ENCODE results near the gene STX18.
"Not testable (repeated sequence)": the region's sequence is repeated elsewhere in the genome, so short reads cannot be mapped to it uniquely, and the experiment has no call there.

The STX18 gene

DNA sequence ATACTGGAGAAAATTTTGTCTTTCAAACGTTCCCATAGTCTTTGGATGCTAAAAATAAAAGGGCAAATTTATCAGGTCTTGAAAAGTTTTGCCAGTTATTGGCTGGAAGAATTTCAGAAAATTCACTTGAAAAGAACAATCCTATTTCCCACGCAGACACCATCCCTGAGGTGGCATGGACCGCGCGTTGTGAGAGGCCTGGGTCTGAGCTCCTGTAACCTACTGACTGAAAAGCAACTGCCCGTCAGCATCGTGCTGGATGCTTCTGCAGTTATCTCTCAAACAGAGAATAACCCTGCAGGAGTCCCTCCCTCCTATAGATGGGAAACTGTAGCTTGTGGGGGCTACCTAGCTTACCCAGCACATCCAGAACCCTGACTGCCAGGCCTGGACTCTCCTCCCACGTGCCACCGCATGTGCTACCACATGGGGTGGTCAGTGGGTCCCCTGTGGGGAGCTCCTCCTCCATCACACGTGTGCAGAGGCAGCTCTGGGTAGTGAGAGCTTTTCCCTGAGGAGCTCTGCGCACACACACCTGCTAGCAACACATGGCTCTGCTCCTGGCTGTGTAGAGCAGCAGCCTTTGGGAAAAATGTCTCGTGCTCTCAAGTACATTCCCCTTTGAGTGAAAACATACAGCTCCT is 118.9 kb downstream of the STX18 start:
- DNase-seq: no peak
- no peaks in the 10 kb centered on the region for H3K27me3 ChIP-seq (ENCODE audit: insufficient read depth, low read depth, severe bottlenecking)
- TF ChIP-seq, protein P1, sequence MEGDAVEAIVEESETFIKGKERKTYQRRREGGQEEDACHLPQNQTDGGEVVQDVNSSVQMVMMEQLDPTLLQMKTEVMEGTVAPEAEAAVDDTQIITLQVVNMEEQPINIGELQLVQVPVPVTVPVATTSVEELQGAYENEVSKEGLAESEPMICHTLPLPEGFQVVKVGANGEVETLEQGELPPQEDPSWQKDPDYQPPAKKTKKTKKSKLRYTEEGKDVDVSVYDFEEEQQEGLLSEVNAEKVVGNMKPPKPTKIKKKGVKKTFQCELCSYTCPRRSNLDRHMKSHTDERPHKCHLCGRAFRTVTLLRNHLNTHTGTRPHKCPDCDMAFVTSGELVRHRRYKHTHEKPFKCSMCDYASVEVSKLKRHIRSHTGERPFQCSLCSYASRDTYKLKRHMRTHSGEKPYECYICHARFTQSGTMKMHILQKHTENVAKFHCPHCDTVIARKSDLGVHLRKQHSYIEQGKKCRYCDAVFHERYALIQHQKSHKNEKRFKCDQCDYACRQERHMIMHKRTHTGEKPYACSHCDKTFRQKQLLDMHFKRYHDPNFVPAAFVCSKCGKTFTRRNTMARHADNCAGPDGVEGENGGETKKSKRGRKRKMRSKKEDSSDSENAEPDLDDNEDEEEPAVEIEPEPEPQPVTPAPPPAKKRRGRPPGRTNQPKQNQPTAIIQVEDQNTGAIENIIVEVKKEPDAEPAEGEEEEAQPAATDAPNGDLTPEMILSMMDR (IDR thresholded peaks at IDR 0.05; ENCODE audit: low read depth, low read length): no peak

DNA sequence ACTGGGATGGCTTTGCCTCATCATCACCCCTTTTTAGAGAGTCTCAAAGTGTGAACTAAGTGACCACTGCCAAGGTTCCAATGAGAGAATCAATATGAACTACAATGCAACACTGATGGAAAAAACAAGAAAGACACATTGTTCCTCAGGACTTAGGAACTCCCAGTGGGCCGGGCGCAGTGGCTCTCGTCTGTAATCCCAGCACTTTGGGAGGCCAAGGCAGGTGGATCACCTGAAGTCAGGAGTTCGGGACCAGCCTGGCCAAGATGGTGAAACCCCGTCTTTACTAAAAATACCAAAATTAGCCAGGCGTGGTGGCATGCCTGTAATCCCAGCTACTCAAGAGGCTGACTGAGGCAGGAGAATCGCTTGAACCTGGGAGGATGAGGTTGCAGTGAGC is 119.7 kb downstream of the STX18 start:
- DNase-seq; H3K27ac ChIP-seq; H3K27me3 ChIP-seq (ENCODE audit: insufficient read depth, low read depth, severe bottlenecking); H3K4me3 ChIP-seq (ENCODE audit: low read depth, low read length); H3K9me3 ChIP-seq (ENCODE audit: severe bottlenecking): not testable (repeated sequence)
- peaks cover 32% of the 10 kb centered on the region for H3K36me3 ChIP-seq

More for the DNA sequence above, 118.9 kb downstream of the STX18 start:
- Histone ChIP-seq H3K36me3 (peaks cover 32% of the 10 kb centered on the region), H3K27ac (no peak overlapping the region), H3K4me3 (ENCODE audit: low read depth, low read length) (no peak overlapping the region), H3K9me3 (ENCODE audit: severe bottlenecking) (no peaks in the 10 kb centered on the region)

DNA sequence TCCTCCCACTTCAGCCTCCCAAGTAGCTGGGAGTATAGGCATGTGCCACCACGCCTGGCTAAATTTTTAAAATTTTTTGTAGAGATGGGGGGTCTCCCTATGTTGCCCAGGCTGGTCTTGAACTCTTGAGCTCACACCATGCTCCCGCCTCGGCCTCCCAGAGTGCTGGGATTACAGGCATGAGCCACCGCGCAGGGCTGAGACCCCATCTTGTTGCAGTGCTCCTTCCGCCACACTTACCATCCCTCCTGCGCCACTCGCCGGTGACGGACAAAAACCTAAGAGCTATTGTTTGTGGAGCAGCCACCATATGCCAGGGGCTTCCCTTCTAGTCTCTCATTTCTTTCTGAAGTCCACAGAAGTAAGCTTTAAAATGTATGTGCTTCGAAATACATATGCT is 120.5 kb downstream of the STX18 start:
- Histone ChIP-seq H3K9me3 (ENCODE audit: severe bottlenecking) (no peaks in the 10 kb centered on the region), H3K4me3 (ENCODE audit: low read depth, low read length) (no peak overlapping the region), H3K36me3 (peaks cover 32% of the 10 kb centered on the region), H3K27ac (no peak overlapping the region), H3K27me3 (ENCODE audit: insufficient read depth, low read depth, severe bottlenecking) (no peaks in the 10 kb centered on the region)
- DNase-seq: no peak
- TF ChIP-seq, protein P1 (IDR thresholded peaks at IDR 0.05; ENCODE audit: low read depth, low read length): no peak

DNA sequence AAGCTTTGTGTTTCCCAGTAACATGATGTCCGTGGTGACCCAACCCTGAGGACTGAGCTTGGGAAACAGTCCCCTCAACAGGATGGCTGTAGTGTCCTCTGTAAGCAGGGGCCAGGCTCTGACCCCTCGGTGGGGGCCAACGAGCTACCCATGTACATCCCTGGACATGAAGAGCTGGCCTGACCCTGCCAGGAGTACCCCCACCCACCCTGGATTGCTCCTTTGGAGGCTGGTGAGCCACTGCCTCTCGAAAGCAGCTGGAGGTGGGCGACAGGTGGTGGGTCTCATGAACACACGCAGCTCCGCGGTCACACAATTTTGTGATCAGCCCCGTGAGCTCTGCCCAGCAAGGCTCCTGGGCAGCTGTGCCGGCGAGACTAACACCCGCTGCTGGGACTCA is 121.4 kb downstream of the STX18 start:
- H3K27me3 ChIP-seq (ENCODE audit: insufficient read depth, low read depth, severe bottlenecking): no peaks in the 10 kb centered on the region
- DNase-seq: no peak
- no peak overlapping the region for H3K4me3 ChIP-seq (ENCODE audit: low read depth, low read length)
- TF ChIP-seq, protein P1 (IDR thresholded peaks at IDR 0.05; ENCODE audit: low read depth, low read length): no peak
- no peak overlapping the region for H3K27ac ChIP-seq
- H3K9me3 ChIP-seq (ENCODE audit: severe bottlenecking): no peaks in the 10 kb centered on the region
- peaks cover 32% of the 10 kb centered on the region for H3K36me3 ChIP-seq

DNA sequence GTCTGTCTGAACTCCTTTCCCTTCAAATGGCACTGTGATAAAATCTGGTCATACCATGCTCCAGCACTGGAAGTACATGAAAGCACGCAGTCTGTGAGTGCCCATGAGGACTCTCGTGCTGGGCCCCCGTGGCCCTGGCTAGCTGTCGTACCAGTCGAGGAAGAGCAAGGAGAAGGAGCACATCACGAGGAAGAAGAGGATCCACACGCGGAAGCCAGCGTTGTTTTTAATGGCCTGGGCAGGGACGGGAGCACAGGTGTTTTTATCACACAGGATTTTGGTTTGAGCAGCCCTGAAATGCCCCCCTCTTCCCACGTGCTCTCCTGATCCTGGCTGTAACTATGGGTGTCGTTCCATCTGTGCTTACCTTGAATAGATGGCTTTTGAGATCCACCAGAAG is 122.0 kb downstream of the STX18 start:
- Histone ChIP-seq H3K36me3 (peaks cover 32% of the 10 kb centered on the region), H3K27ac (no peak overlapping the region), H3K4me3 (ENCODE audit: low read depth, low read length) (no peak overlapping the region), H3K27me3 (ENCODE audit: insufficient read depth, low read depth, severe bottlenecking) (no peaks in the 10 kb centered on the region), H3K9me3 (ENCODE audit: severe bottlenecking) (no peaks in the 10 kb centered on the region)
- no peak for DNase-seq
- TF ChIP-seq, protein P1 (IDR thresholded peaks at IDR 0.05; ENCODE audit: low read depth, low read length): no peak

DNA sequence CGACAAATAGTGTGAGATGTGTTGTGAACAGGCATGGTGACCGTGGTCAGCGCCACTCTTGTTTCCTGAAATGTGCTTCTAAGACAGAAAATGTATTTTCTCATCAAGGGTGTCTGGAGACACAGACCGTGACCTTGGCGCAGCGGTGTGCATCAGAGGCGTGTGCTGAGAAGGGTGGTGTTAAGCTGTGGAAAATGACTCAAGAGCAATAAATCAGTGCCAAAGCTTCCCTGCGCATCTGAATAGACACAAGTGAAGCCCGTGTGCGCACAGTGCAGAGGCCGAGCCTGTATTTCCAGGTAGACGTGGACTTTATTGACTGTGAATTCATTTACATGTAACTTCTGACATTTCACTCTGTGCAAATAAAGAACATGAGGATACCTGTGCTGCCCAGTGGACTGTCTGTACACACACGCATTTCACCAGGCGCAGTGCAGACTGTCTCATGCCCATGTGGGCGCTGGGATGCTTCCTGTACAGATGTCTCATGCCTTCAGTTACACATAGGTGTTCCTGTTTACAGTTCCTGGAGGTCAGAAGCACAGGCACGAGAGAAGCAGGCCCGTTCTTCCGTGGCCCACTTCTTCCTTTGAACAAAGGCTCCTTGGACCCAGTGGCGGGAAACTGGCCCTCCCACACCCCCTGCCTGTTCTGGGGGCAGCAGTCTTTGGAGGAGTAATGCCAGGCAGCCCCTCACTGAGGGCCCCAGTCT is 123.0 kb downstream of the STX18 start:
- no peak for DNase-seq
- Histone ChIP-seq H3K4me3 (ENCODE audit: low read depth, low read length) (no peak overlapping the region), H3K27me3 (ENCODE audit: insufficient read depth, low read depth, severe bottlenecking) (no peaks in the 10 kb centered on the region), H3K27ac (no peak overlapping the region), H3K9me3 (ENCODE audit: severe bottlenecking) (no peaks in the 10 kb centered on the region), H3K36me3 (peaks cover 32% of the 10 kb centered on the region)
- TF ChIP-seq, protein P1 (IDR thresholded peaks at IDR 0.05; ENCODE audit: low read depth, low read length): no peak

Measured in WERI-Rb-1 (cell line).